HCT116 (cell line): ENCODE measurements around the gene C1orf115.

Experiments used
- CEBPB ChIP-seq: IDR thresholded peaks from 2 replicates; pipeline ENCODE4 v1.6.1; 2012; ENCODE audit warnings: low read depth
- FOSL1 ChIP-seq: IDR thresholded peaks from 2 replicates; pipeline ENCODE4 v1.6.1; 2012; ENCODE audit warnings: low read depth
- POLR2A ChIP-seq: IDR thresholded peaks from 2 replicates; pipeline ENCODE4 v1.7.0; 2011; ENCODE audit warnings: borderline replicate concordance; ENCODE audit not compliant: insufficient read depth, insufficient read length; ENCODE audit errors: extremely low read depth
- POLR2AphosphoS5 ChIP-seq: IDR thresholded peaks from 2 replicates; pipeline ENCODE4 v1.6.1; 2011; ENCODE audit warnings: mild to moderate bottlenecking, low read depth, low read length, moderate library complexity
- SIN3A ChIP-seq: IDR thresholded peaks from 2 replicates; pipeline ENCODE4 v1.6.1; 2012; ENCODE audit warnings: low read depth
- YY1 ChIP-seq: IDR thresholded peaks from 2 replicates; pipeline ENCODE4 v1.6.1; 2011; ENCODE audit warnings: low read length, low read depth, moderate library complexity, mild to moderate bottlenecking; ENCODE audit not compliant: insufficient replicate concordance; ENCODE audit errors: extremely low read depth
- TF ChIP-seq, protein P1 (sequence below), 3 experiments: fragments of 200-600 bp in 1 of 3; sonication (generic) in 1 of 3; IDR thresholded peaks in 2 of 3; conservative IDR thresholded peaks in 1 of 3; 2 replicates each; pipeline ENCODE4 v1.5.1; 2012 to 2017; ENCODE audit warnings: low read depth in 2 of 3, low read length in 2 of 3, antibody characterized with exemption in 1 of 3, borderline replicate concordance in 1 of 3, control low read depth in 1 of 3, mild to moderate bottlenecking in 1 of 3, mixed read lengths in 1 of 3, mixed run types in 1 of 3, moderate library complexity in 1 of 3; ENCODE audit not compliant: insufficient read depth in 1 of 3
- TF ChIP-seq, protein P2 (sequence below): IDR thresholded peaks from 2 replicates; pipeline ENCODE4 v1.6.1; 2012
- TF ChIP-seq, protein P3 (sequence below): IDR thresholded peaks from 2 replicates; pipeline ENCODE4 v1.6.1; 2012; ENCODE audit warnings: low read depth

DNA sequence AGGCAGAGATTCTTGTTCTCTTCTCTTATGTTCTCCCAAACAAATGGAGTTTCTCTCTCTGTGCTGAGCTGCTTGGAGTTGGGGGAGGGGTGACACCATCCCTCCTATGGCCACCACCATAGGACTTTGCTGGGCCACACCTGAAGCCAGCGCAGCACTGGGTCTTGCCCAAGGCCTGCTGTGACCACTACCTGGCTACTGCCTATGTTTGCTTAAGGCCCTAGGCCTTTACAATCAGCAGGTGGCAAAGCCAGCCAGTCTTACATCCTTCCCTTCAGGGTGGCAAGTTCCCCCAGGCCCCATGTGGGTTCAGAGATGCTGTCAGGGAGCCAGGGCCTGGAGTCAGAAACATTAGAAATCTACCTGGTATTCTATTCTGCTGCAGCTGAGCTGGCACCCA, 51.7 kb downstream of the C1orf115 start:
- TF ChIP-seq, protein P1, sequence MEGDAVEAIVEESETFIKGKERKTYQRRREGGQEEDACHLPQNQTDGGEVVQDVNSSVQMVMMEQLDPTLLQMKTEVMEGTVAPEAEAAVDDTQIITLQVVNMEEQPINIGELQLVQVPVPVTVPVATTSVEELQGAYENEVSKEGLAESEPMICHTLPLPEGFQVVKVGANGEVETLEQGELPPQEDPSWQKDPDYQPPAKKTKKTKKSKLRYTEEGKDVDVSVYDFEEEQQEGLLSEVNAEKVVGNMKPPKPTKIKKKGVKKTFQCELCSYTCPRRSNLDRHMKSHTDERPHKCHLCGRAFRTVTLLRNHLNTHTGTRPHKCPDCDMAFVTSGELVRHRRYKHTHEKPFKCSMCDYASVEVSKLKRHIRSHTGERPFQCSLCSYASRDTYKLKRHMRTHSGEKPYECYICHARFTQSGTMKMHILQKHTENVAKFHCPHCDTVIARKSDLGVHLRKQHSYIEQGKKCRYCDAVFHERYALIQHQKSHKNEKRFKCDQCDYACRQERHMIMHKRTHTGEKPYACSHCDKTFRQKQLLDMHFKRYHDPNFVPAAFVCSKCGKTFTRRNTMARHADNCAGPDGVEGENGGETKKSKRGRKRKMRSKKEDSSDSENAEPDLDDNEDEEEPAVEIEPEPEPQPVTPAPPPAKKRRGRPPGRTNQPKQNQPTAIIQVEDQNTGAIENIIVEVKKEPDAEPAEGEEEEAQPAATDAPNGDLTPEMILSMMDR (IDR thresholded peaks at IDR 0.05 in 2 of 3, conservative IDR thresholded peaks at IDR 0.05 in 1 of 3; ENCODE audit: borderline replicate concordance in 1 of 3, insufficient read depth in 1 of 3, low read depth in 2 of 3, low read length in 2 of 3): no peak
- TF ChIP-seq, protein P2, sequence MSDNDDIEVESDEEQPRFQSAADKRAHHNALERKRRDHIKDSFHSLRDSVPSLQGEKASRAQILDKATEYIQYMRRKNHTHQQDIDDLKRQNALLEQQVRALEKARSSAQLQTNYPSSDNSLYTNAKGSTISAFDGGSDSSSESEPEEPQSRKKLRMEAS: no peak
- no peak for TF ChIP-seq FOSL1
- TF ChIP-seq POLR2AphosphoS5: no peak
- TF ChIP-seq POLR2A: no peak
- TF ChIP-seq YY1: no peak
- TF ChIP-seq, protein P3, sequence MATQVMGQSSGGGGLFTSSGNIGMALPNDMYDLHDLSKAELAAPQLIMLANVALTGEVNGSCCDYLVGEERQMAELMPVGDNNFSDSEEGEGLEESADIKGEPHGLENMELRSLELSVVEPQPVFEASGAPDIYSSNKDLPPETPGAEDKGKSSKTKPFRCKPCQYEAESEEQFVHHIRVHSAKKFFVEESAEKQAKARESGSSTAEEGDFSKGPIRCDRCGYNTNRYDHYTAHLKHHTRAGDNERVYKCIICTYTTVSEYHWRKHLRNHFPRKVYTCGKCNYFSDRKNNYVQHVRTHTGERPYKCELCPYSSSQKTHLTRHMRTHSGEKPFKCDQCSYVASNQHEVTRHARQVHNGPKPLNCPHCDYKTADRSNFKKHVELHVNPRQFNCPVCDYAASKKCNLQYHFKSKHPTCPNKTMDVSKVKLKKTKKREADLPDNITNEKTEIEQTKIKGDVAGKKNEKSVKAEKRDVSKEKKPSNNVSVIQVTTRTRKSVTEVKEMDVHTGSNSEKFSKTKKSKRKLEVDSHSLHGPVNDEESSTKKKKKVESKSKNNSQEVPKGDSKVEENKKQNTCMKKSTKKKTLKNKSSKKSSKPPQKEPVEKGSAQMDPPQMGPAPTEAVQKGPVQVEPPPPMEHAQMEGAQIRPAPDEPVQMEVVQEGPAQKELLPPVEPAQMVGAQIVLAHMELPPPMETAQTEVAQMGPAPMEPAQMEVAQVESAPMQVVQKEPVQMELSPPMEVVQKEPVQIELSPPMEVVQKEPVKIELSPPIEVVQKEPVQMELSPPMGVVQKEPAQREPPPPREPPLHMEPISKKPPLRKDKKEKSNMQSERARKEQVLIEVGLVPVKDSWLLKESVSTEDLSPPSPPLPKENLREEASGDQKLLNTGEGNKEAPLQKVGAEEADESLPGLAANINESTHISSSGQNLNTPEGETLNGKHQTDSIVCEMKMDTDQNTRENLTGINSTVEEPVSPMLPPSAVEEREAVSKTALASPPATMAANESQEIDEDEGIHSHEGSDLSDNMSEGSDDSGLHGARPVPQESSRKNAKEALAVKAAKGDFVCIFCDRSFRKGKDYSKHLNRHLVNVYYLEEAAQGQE: no peak
- no peak for TF ChIP-seq SIN3A
- TF ChIP-seq CEBPB: no peak
